H9 (cell line): Measurements from ENCODE around the gene PRRT2. TPM values are rescaled to one million over a fixed set of nuclear protein-coding genes. Genes with fewer than 3 reads are reported as not detected.

Source experiments
- DNase-seq: peaks from one replicate; pipeline ENCODE4 v3.0.0-alpha.2; 2017
- H2AFZ ChIP-seq: one replicate; pipeline ENCODE4 v1.6.1; 2013; ENCODE audit warnings: mild to moderate bottlenecking, low read length, control low read depth, moderate library complexity
- H2AK5ac ChIP-seq: 2 replicates; pipeline ENCODE4 v1.6.1; 2013; ENCODE audit warnings: low read length, control low read depth, mixed read lengths; ENCODE audit not compliant: insufficient read length
- H2BK120ac ChIP-seq: one replicate; pipeline ENCODE4 v1.6.1; 2013; ENCODE audit warnings: low read depth, mild to moderate bottlenecking, low read length, control low read depth, inconsistent platforms; ENCODE audit not compliant: poor library complexity, severe bottlenecking
- H2BK12ac ChIP-seq: 2 replicates; pipeline ENCODE4 v1.6.1; 2013; ENCODE audit warnings: low read length, control low read depth, mixed read lengths, low read depth; ENCODE audit not compliant: insufficient read length
- H2BK15ac ChIP-seq: 2 replicates; pipeline ENCODE4 v1.6.1; 2013; ENCODE audit warnings: low read depth, low read length, control low read depth
- H2BK20ac ChIP-seq: one replicate; pipeline ENCODE4 v1.6.1; 2013; ENCODE audit warnings: low read depth, mild to moderate bottlenecking, low read length, control low read depth, inconsistent platforms; ENCODE audit not compliant: poor library complexity, severe bottlenecking
- H2BK5ac ChIP-seq: 2 replicates; pipeline ENCODE4 v1.6.1; 2013; ENCODE audit warnings: low read length, control low read depth, mixed read lengths; ENCODE audit not compliant: insufficient read length
- H3K14ac ChIP-seq: 2 replicates; pipeline ENCODE4 v1.6.1; 2013; ENCODE audit warnings: low read length, control low read depth; ENCODE audit not compliant: insufficient read depth
- H3K18ac ChIP-seq: 2 replicates; pipeline ENCODE4 v1.6.1; 2013; ENCODE audit warnings: low read depth, mild to moderate bottlenecking, mixed read lengths, low read length, control low read depth; ENCODE audit not compliant: insufficient read length
- H3K23ac ChIP-seq: 2 replicates; pipeline ENCODE4 v1.6.1; 2013; ENCODE audit warnings: low read length, control low read depth, mixed read lengths, low read depth; ENCODE audit not compliant: insufficient read length
- H3K23me2 ChIP-seq: 2 replicates; pipeline ENCODE4 v1.6.1; 2013; ENCODE audit warnings: low read depth, mild to moderate bottlenecking, mixed read lengths, low read length, control low read depth; ENCODE audit not compliant: insufficient read length, poor library complexity, severe bottlenecking
- H3K27ac ChIP-seq: 2 replicates; pipeline ENCODE4 v1.5.1; 2013; ENCODE audit warnings: low read length, control low read depth, mixed read lengths, low read depth; ENCODE audit not compliant: insufficient read length
- H3K27me3 ChIP-seq: 2 replicates; pipeline ENCODE4 v1.6.1; 2013; ENCODE audit warnings: low read length, control low read depth, inconsistent platforms; ENCODE audit not compliant: insufficient read depth
- H3K4ac ChIP-seq: 2 replicates; pipeline ENCODE4 v1.6.1; 2013; ENCODE audit warnings: low read depth, mild to moderate bottlenecking, control low read depth, inconsistent platforms, low read length, moderate library complexity
- H3K4me1 ChIP-seq: 2 replicates; pipeline ENCODE4 v1.6.1; 2013; ENCODE audit warnings: low read length, control low read depth, inconsistent platforms; ENCODE audit not compliant: insufficient read depth
- H3K4me2 ChIP-seq: 2 replicates; pipeline ENCODE4 v1.6.1; 2013; ENCODE audit warnings: low read length, control low read depth, mixed read lengths; ENCODE audit not compliant: insufficient read length, insufficient read depth
- H3K56ac ChIP-seq: 2 replicates; pipeline ENCODE4 v1.6.1; 2013; ENCODE audit warnings: low read depth, mild to moderate bottlenecking, mixed read lengths, low read length, control low read depth; ENCODE audit not compliant: insufficient read length
- H3K79me1 ChIP-seq: 2 replicates; pipeline ENCODE4 v1.6.1; 2013; ENCODE audit warnings: low read depth, mild to moderate bottlenecking, moderate library complexity, low read length, control low read depth, inconsistent platforms; ENCODE audit not compliant: insufficient read depth, poor library complexity, severe bottlenecking
- H3K79me2 ChIP-seq: 2 replicates; pipeline ENCODE4 v1.6.1; 2013; ENCODE audit warnings: low read length, control low read depth, inconsistent platforms; ENCODE audit not compliant: insufficient read depth
- H3K9ac ChIP-seq: 2 replicates; pipeline ENCODE4 v1.6.1; 2013; ENCODE audit warnings: low read length, control low read depth, mixed read lengths; ENCODE audit not compliant: insufficient read length; ENCODE audit errors: extremely low read depth
- H3K9me3 ChIP-seq: one replicate; pipeline ENCODE4 v1.6.1; 2013; ENCODE audit warnings: low read depth, low read length, inconsistent platforms; ENCODE audit not compliant: control insufficient read depth
- H3T11ph ChIP-seq: one replicate; pipeline ENCODE4 v1.6.1; 2013; ENCODE audit warnings: mild to moderate bottlenecking, low read length, control low read depth, inconsistent platforms
- H4K20me1 ChIP-seq: one replicate; pipeline ENCODE4 v1.6.1; 2013; ENCODE audit not compliant: control insufficient read depth, insufficient read length, insufficient read depth
- H4K5ac ChIP-seq: 2 replicates; pipeline ENCODE4 v1.6.1; 2013; ENCODE audit warnings: low read depth, mild to moderate bottlenecking, mixed read lengths, low read length, control low read depth; ENCODE audit not compliant: insufficient read length
- H4K8ac ChIP-seq: replicated peaks from 2 replicates; pipeline ENCODE4 v1.6.1; 2013; ENCODE audit warnings: low read length, control low read depth, mixed read lengths, low read depth; ENCODE audit not compliant: insufficient read length
- H4K91ac ChIP-seq: 2 replicates; pipeline ENCODE4 v1.6.1; 2013; ENCODE audit warnings: low read depth, mild to moderate bottlenecking, moderate library complexity, mixed read lengths, low read length, control low read depth; ENCODE audit not compliant: insufficient read length
- H3K27ac Mint-ChIP-seq, 3 experiments: 2 replicates in 2 of 3; 3 replicates in 1 of 3; pipeline ENCODE4 v1.8.0; 2020 to 2021; ENCODE audit warnings: mixed read lengths in 3 of 3, mild to moderate bottlenecking in 1 of 3, moderate library complexity in 1 of 3
- H3K27me3 Mint-ChIP-seq: 2 replicates; pipeline ENCODE4 v1.8.0; 2021; ENCODE audit warnings: low read depth, mild to moderate bottlenecking, moderate library complexity, mixed read lengths
- H3K36me3 Mint-ChIP-seq, 3 experiments: 2 replicates in 2 of 3; 3 replicates in 1 of 3; pipeline ENCODE4 v1.8.0; 2020 to 2021; ENCODE audit warnings: low read depth in 3 of 3, mixed read lengths in 3 of 3; ENCODE audit not compliant: insufficient read depth in 1 of 3
- H3K4me1 Mint-ChIP-seq, 2 experiments: 2 replicates each; pipeline ENCODE4 v1.8.0; 2020; ENCODE audit warnings: mixed read lengths in 2 of 2
- H3K4me3 Mint-ChIP-seq, 2 experiments: 2 replicates in 1 of 2; 3 replicates in 1 of 2; pipeline ENCODE4 v1.8.0; 2020 to 2021; ENCODE audit warnings: mild to moderate bottlenecking in 2 of 2, mixed read lengths in 2 of 2, moderate library complexity in 1 of 2
- H3K9me3 Mint-ChIP-seq, 2 experiments: 2 replicates in 1 of 2; 3 replicates in 1 of 2; pipeline ENCODE4 v1.8.0; 2020; ENCODE audit warnings: mild to moderate bottlenecking in 2 of 2, mixed read lengths in 2 of 2, moderate library complexity in 1 of 2
- CTCF ChIP-seq: fragments of 200-600 bp; sonication (generic); conservative IDR thresholded peaks from 3 replicates; pipeline ENCODE4 v1.8.0; 2021; ENCODE audit warnings: antibody characterized with exemption, mild to moderate bottlenecking
- WGBS: extraction: QIAGEN DNeasy Blood & Tissue Kit; methylation state at CpG from one replicate; pipeline ENCODE4 v1.1.7; 2013; ENCODE audit warnings: missing lambda C conversion rate, low lambda C conversion rate, mixed read lengths; ENCODE audit not compliant: insufficient read length; ENCODE audit errors: extremely low coverage; 5-methylcytosine and 5-hydroxymethylcytosine counted together
- total RNA-seq: library from RNA; stranded (reverse); gene quantifications from 2 replicates; pipeline ENCODE4 v1.2.1, GENCODE V29; 2021

Gene PRRT2
- total RNA-seq, 1 experiment from 2014 or later, result 14.6 TPM

GRCh38 chr16:29784157-29784556 lies 27.8 kb upstream of the PRRT2 start:
- Mint-ChIP-seq H3K4me1 (peaks cover 24 to 30% of the 10 kb centered on the region in 2 experiments), H3K27me3 (peaks cover 41% of the 10 kb centered on the region), H3K36me3 (peaks cover 0 to 1% (median 0%) of the 10 kb centered on the region in 3 experiments; a peak in 1 of 7 replicates), H3K4me3 (0 out of 5 replicates have a peak overlapping the region, but pooled peaks of 1 of the 2 experiments have one; percentile 13), H3K27ac (no peak overlapping the region), H3K9me3 (peaks cover 0 to 2% of the 10 kb centered on the region in 2 experiments; a peak in 3 of 5 replicates)
- no peak overlapping the region for H4K5ac ChIP-seq
- no peaks in the 10 kb centered on the region for H3K23me2 ChIP-seq
- H3K56ac ChIP-seq, result no peak overlapping the region
- no peak overlapping the region for H3K9ac ChIP-seq
- H3K9me3 ChIP-seq, result no peaks in the 10 kb centered on the region
- H2BK120ac ChIP-seq, result no peak overlapping the region
- no peak overlapping the region for H2AFZ ChIP-seq
- H3K23ac ChIP-seq, result no peak overlapping the region
- H3T11ph ChIP-seq, result no peak overlapping the region
- H3K27me3 ChIP-seq, result no peaks in the 10 kb centered on the region; the same call in 1 of the 2 replicates
- H2BK20ac ChIP-seq, result no peak overlapping the region
- H3K4ac ChIP-seq, result no peak overlapping the region
- H3K4me2 ChIP-seq, result no peak overlapping the region
- no peak overlapping the region for H2BK12ac ChIP-seq
- H4K20me1 ChIP-seq, result no peaks in the 10 kb centered on the region
- H2BK5ac ChIP-seq, result no peak overlapping the region
- no peak for TF ChIP-seq CTCF
- no peak overlapping the region for H4K8ac ChIP-seq
- no peak overlapping the region for H3K14ac ChIP-seq
- no peak overlapping the region for H2BK15ac ChIP-seq
- no peak overlapping the region for H2AK5ac ChIP-seq
- no peaks in the 10 kb centered on the region for H3K4me1 ChIP-seq
- H3K27ac ChIP-seq, result no peak overlapping the region
- no peak for DNase-seq
- WGBS, result no CpG with 5 or more reads among the region's 2 CpGs
- H3K79me1 ChIP-seq, result no peaks in the 10 kb centered on the region
- H3K18ac ChIP-seq, result no peak overlapping the region
- H4K91ac ChIP-seq, result no peak overlapping the region
- H3K79me2 ChIP-seq, result no peaks in the 10 kb centered on the region
